ENCODE measurements around the gene ENPP6.

Gene ENPP6

DNA sequence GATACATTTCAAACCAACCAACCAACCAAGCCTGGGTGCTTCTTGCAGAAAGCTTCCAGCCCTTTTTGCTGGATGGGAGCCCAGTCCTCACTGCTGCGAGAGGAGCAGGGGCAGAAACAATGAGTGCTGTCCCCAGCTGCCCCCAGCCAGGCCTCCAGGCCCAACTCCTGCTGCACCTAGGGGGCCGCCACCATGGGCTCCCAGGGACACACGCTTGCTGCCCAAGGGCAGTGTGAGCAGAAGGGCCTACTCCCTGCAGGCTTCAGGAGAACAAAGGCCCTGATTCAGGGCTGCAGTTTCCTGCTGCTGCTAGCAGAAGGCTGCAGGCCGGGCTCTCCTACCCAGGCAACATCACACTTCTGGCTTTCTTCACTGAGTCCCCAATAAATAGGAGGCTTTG, 37.7 kb upstream of the ENPP6 start:
- TF ChIP-seq ZBTB7A (IDR thresholded peaks at IDR 0.05; ENCODE audit: low read depth) (no peak), EP300 (IDR thresholded peaks at IDR 0.05; ENCODE audit: borderline replicate concordance) (no peak), TEAD4 (IDR thresholded peaks at IDR 0.05) (no peak), CEBPB (IDR thresholded peaks at IDR 0.05) (no peak), FOXM1 (IDR thresholded peaks at IDR 0.05; ENCODE audit: borderline replicate concordance, low read depth) (no peak), CREB1 (IDR thresholded peaks at IDR 0.05; ENCODE audit: low read depth) (no peak), NFIC (IDR thresholded peaks at IDR 0.05) (no peak), TAF1 (IDR thresholded peaks at IDR 0.05; ENCODE audit: low read depth) (no peak), TCF12 (IDR thresholded peaks at IDR 0.05; ENCODE audit: low read depth) (no peak), YY1 (IDR thresholded peaks at IDR 0.05; ENCODE audit: low read depth) (no peak), EGR1 (IDR thresholded peaks at IDR 0.05) (no peak), RAD21 (IDR thresholded peaks at IDR 0.05; ENCODE audit: low read depth) (no peak)
- TF ChIP-seq, protein P1, sequence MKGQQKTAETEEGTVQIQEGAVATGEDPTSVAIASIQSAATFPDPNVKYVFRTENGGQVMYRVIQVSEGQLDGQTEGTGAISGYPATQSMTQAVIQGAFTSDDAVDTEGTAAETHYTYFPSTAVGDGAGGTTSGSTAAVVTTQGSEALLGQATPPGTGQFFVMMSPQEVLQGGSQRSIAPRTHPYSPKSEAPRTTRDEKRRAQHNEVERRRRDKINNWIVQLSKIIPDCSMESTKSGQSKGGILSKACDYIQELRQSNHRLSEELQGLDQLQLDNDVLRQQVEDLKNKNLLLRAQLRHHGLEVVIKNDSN (IDR thresholded peaks at IDR 0.05), result no peak
- TF ChIP-seq, protein P2, sequence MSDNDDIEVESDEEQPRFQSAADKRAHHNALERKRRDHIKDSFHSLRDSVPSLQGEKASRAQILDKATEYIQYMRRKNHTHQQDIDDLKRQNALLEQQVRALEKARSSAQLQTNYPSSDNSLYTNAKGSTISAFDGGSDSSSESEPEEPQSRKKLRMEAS (IDR thresholded peaks at IDR 0.05), result no peak
- TF ChIP-seq, protein P3, sequence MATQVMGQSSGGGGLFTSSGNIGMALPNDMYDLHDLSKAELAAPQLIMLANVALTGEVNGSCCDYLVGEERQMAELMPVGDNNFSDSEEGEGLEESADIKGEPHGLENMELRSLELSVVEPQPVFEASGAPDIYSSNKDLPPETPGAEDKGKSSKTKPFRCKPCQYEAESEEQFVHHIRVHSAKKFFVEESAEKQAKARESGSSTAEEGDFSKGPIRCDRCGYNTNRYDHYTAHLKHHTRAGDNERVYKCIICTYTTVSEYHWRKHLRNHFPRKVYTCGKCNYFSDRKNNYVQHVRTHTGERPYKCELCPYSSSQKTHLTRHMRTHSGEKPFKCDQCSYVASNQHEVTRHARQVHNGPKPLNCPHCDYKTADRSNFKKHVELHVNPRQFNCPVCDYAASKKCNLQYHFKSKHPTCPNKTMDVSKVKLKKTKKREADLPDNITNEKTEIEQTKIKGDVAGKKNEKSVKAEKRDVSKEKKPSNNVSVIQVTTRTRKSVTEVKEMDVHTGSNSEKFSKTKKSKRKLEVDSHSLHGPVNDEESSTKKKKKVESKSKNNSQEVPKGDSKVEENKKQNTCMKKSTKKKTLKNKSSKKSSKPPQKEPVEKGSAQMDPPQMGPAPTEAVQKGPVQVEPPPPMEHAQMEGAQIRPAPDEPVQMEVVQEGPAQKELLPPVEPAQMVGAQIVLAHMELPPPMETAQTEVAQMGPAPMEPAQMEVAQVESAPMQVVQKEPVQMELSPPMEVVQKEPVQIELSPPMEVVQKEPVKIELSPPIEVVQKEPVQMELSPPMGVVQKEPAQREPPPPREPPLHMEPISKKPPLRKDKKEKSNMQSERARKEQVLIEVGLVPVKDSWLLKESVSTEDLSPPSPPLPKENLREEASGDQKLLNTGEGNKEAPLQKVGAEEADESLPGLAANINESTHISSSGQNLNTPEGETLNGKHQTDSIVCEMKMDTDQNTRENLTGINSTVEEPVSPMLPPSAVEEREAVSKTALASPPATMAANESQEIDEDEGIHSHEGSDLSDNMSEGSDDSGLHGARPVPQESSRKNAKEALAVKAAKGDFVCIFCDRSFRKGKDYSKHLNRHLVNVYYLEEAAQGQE (IDR thresholded peaks at IDR 0.05; ENCODE audit: low read depth), result no peak

DNA sequence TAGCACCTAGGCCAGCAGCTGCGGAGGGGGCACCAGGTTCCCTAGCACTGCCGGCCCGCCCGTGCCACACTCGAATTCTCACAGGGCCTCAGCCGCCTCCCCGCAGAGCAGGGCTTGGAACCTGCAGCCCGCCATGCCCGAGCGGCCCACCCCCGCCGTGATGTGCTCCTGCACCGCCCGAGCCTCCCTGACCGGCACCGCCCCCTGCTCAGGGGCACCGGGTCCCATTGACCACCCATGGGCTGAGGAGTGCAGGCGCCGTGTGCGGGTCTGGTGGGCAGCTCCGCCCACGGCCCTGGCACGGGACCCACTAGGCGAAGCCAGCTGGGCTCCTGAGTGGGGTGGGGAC, 35.4 kb upstream of the ENPP6 start:
- TF ChIP-seq TAF1 (IDR thresholded peaks at IDR 0.05; ENCODE audit: low read depth) (no peak), NFIC (IDR thresholded peaks at IDR 0.05) (no peak), TEAD4 (IDR thresholded peaks at IDR 0.05) (no peak), EGR1 (IDR thresholded peaks at IDR 0.05) (no peak), TCF12 (IDR thresholded peaks at IDR 0.05; ENCODE audit: low read depth) (no peak), FOXM1 (IDR thresholded peaks at IDR 0.05; ENCODE audit: borderline replicate concordance, low read depth) (no peak), CEBPB (IDR thresholded peaks at IDR 0.05) (no peak), EP300 (IDR thresholded peaks at IDR 0.05; ENCODE audit: borderline replicate concordance) (no peak), CREB1 (IDR thresholded peaks at IDR 0.05; ENCODE audit: low read depth) (no peak), RAD21 (IDR thresholded peaks at IDR 0.05; ENCODE audit: low read depth) (no peak), ZBTB7A (IDR thresholded peaks at IDR 0.05; ENCODE audit: low read depth) (no peak), YY1 (IDR thresholded peaks at IDR 0.05; ENCODE audit: low read depth) (no peak)
- TF ChIP-seq, protein P1 (IDR thresholded peaks at IDR 0.05), result no peak
- TF ChIP-seq, protein P2 (IDR thresholded peaks at IDR 0.05), result no peak
- TF ChIP-seq, protein P3 (IDR thresholded peaks at IDR 0.05; ENCODE audit: low read depth), result no peak

DNA sequence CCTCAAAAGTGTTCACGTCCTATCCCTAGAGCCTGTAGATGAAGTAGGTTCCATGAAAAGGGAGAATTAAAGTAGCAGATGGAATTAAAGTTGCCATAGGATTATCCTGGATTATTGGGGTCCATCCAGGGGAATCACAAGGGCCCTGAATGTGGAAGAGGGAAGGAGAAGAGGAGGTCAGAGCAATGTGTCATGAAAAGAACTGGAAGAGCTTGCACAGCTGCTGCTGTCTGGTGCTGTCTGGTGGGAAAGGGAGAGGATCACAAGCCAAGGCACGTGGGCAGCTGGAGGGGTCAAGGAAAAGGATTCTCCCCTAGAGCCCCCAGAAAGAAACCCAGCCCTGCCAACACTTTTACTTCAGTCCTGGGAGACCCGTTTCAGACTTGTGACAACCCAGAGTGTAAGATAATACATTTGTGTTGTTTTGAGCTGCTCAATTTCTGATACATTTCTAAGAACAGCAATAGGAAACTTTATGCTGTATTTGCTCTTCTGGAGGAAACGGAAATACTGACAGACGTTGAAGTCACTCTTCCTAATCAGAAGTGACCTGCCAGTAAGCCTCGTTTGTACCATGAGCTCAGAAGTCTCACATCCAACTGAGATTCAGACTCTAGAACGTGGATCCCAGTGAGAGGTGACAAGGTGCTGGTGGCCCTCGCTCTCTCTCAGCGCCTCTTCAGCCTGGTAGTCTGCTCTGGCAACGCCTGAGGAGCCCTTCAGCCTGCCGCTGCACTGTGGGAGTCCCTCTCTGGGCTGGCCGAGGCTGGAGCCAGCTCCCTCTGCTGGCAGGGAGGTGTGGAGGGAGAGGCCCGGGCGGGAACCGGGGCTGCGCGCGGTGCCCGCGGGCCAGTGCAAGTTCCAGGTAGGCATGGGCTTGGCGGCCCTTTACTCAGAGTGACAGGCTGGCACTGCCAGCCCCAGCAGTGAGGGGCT, 34.7 kb upstream of the ENPP6 start:
- TF ChIP-seq, protein P1 (IDR thresholded peaks at IDR 0.05), result no peak
- TF ChIP-seq NFIC (IDR thresholded peaks at IDR 0.05) (no peak), ZBTB7A (IDR thresholded peaks at IDR 0.05; ENCODE audit: low read depth) (no peak), CEBPB (IDR thresholded peaks at IDR 0.05) (no peak), EP300 (IDR thresholded peaks at IDR 0.05; ENCODE audit: borderline replicate concordance) (no peak), CREB1 (IDR thresholded peaks at IDR 0.05; ENCODE audit: low read depth) (no peak), TAF1 (IDR thresholded peaks at IDR 0.05; ENCODE audit: low read depth) (no peak), YY1 (IDR thresholded peaks at IDR 0.05; ENCODE audit: low read depth) (no peak), RAD21 (IDR thresholded peaks at IDR 0.05; ENCODE audit: low read depth) (no peak), EGR1 (IDR thresholded peaks at IDR 0.05) (no peak), FOXM1 (IDR thresholded peaks at IDR 0.05; ENCODE audit: borderline replicate concordance, low read depth) (no peak), TCF12 (IDR thresholded peaks at IDR 0.05; ENCODE audit: low read depth) (no peak), TEAD4 (IDR thresholded peaks at IDR 0.05) (no peak)
- TF ChIP-seq, protein P3 (IDR thresholded peaks at IDR 0.05; ENCODE audit: low read depth), result no peak
- TF ChIP-seq, protein P2 (IDR thresholded peaks at IDR 0.05), result no peak
